SK-N-SH (cell line): ENCODE results near the gene RNF11. TPM values are rescaled to one million over a fixed set of nuclear protein-coding genes. Genes with fewer than 3 reads are reported as not detected.

ENCODE experiments used
- CTCF ChIA-PET: fragments of 300-600, 350-600 bp; formaldehyde crosslinking; extraction: SDS; loops from one replicate; lab custom pipeline; 2021; lab: Yijun Ruan, JAX
- POLR2A ChIA-PET: fragments of 350-600 bp; sonication (Branson Sonifier 250); formaldehyde crosslinking; extraction: SDS; loops from one replicate; lab custom pipeline; 2020; ENCODE audit warnings: antibody characterized with exemption, inconsistent platforms; lab: Yijun Ruan, JAX
- DNase-seq: peaks from one replicate; pipeline ENCODE4 v3.0.0; 2012
- H2AFZ ChIP-seq: fragments of 200-600 bp; sonication (generic); 2 replicates; pipeline ENCODE4 v1.8.1; 2016; ENCODE audit warnings: antibody characterized with exemption, mild to moderate bottlenecking, low read depth
- H3F3A ChIP-seq: fragments of 200-600 bp; sonication (generic); replicated peaks from 2 replicates; pipeline ENCODE3; 2016; ENCODE audit warnings: antibody characterized with exemption, mild to moderate bottlenecking; ENCODE audit not compliant: insufficient read depth
- H3K27ac ChIP-seq, 2 experiments: fragments of 200-500 bp in 1 of 2; fragments of 200-600 bp in 1 of 2; sonication (Bioruptor generic) in 1 of 2; sonication (generic), shearing (Covaris generic) in 1 of 2; 2 replicates each; pipeline versions ENCODE4 v1.5.1 to v1.6.1; 2014 to 2016; ENCODE audit warnings: low read depth in 2 of 2, inconsistent platforms in 1 of 2, low read length in 1 of 2, mild to moderate bottlenecking in 1 of 2, mixed read lengths in 1 of 2
- H3K27me3 ChIP-seq: fragments of 200-600 bp; sonication (generic), shearing (Covaris generic); 2 replicates; pipeline ENCODE4 v1.6.1; 2016; ENCODE audit warnings: mixed run types; ENCODE audit not compliant: insufficient read depth
- H3K36me3 ChIP-seq, 2 experiments: fragments of 200-500 bp in 1 of 2; fragments of 200-600 bp in 1 of 2; sonication (Bioruptor generic) in 1 of 2; sonication (generic) in 1 of 2; replicated peaks in 1 of 2; 2 replicates each; pipeline versions ENCODE3 to v1.5.1; 2014 to 2016; ENCODE audit warnings: low read length in 1 of 2, mild to moderate bottlenecking in 1 of 2; ENCODE audit not compliant: insufficient read depth in 2 of 2, control insufficient read depth in 1 of 2
- H3K4me1 ChIP-seq, 2 experiments: fragments of 200-500 bp in 1 of 2; fragments of 200-600 bp in 1 of 2; sonication (Bioruptor generic) in 1 of 2; sonication (generic), shearing (Covaris generic) in 1 of 2; 2 replicates each; pipeline versions ENCODE4 v1.5.1 to v1.6.1; 2014 to 2016; ENCODE audit warnings: low read depth in 1 of 2, low read length in 1 of 2, mixed run types in 1 of 2; ENCODE audit not compliant: insufficient read depth in 2 of 2, control insufficient read depth in 1 of 2
- H3K4me2 ChIP-seq: fragments of 200-600 bp; sonication (generic), shearing (Covaris generic); 2 replicates; pipeline ENCODE4 v1.6.1; 2017; ENCODE audit warnings: mixed run types
- H3K4me3 ChIP-seq, 2 experiments: fragments of 200-500 bp in 1 of 2; fragments of 200-600 bp in 1 of 2; sonication (Bioruptor generic) in 1 of 2; sonication (generic), shearing (Covaris generic) in 1 of 2; 2 replicates each; pipeline versions ENCODE4 v1.5.1 to v1.8.1; 2014 to 2016; ENCODE audit warnings: low read depth in 2 of 2, inconsistent platforms in 1 of 2, low read length in 1 of 2, mild to moderate bottlenecking in 1 of 2, mixed read lengths in 1 of 2, moderate library complexity in 1 of 2
- H3K79me2 ChIP-seq: fragments of 200-600 bp; sonication (generic); 2 replicates; pipeline ENCODE4 v1.8.1; 2017; ENCODE audit warnings: mild to moderate bottlenecking; ENCODE audit not compliant: insufficient read depth
- H3K9ac ChIP-seq: fragments of 200-600 bp; sonication (generic); 2 replicates; pipeline ENCODE4 v1.6.1; 2017; ENCODE audit warnings: mixed run types
- H3K9me2 ChIP-seq: fragments of 200-600 bp; sonication (generic); 2 replicates; pipeline ENCODE4 v1.6.1; 2017; ENCODE audit warnings: mixed run types
- H3K9me3 ChIP-seq: fragments of 200-600 bp; sonication (generic); 2 replicates; pipeline ENCODE4 v1.6.1; 2017; ENCODE audit warnings: mixed run types, mild to moderate bottlenecking, moderate library complexity
- H4K20me1 ChIP-seq: fragments of 200-600 bp; sonication (generic); 2 replicates; pipeline ENCODE4 v1.6.1; 2017; ENCODE audit warnings: mild to moderate bottlenecking, mixed run types; ENCODE audit not compliant: insufficient read depth
- CHD2 ChIP-seq: fragments of 150-350 bp; IDR thresholded peaks from 2 replicates; pipeline ENCODE4 v1.6.1; 2018; ENCODE audit warnings: low read length; ENCODE audit not compliant: partially characterized antibody
- ELF1 ChIP-seq: IDR thresholded peaks from 2 replicates; pipeline ENCODE4 v1.4.0; 2012
- EP300 ChIP-seq, 2 experiments: IDR thresholded peaks; 2 replicates each; pipeline versions ENCODE4 v1.4.0 to v1.6.1; 2012; ENCODE audit warnings: borderline replicate concordance in 1 of 2, low read depth in 1 of 2, low read length in 1 of 2
- GABPA ChIP-seq: IDR thresholded peaks from 2 replicates; pipeline ENCODE4 v1.4.0; 2012; ENCODE audit warnings: low read depth, mild to moderate bottlenecking
- GATA2 ChIP-seq: sonication (generic); formaldehyde crosslinking; IDR thresholded peaks from 2 replicates; pipeline ENCODE4 v1.5.0; 2020; ENCODE audit warnings: mild to moderate bottlenecking, missing genetic modification reagents
- POLR2AphosphoS5 ChIP-seq: IDR thresholded peaks from 2 replicates; pipeline ENCODE4 v1.6.1; 2012; ENCODE audit warnings: low read depth, low read length
- RXRA ChIP-seq: IDR thresholded peaks from 2 replicates; pipeline ENCODE4 v1.4.0; 2012; ENCODE audit warnings: low read depth, mild to moderate bottlenecking, borderline replicate concordance
- SIN3A ChIP-seq: IDR thresholded peaks from 2 replicates; pipeline ENCODE4 v1.6.1; 2012; ENCODE audit warnings: low read depth, mild to moderate bottlenecking, low read length, moderate library complexity, borderline replicate concordance
- SMC3 ChIP-seq: IDR thresholded peaks from 2 replicates; pipeline ENCODE4 v1.6.1; 2012; ENCODE audit warnings: low read depth, low read length, improper control_type of control experiment
- TAF1 ChIP-seq: IDR thresholded peaks from 2 replicates; pipeline ENCODE4 v1.6.1; 2012; ENCODE audit warnings: low read depth, mild to moderate bottlenecking, low read length, moderate library complexity, borderline replicate concordance
- TCF12 ChIP-seq: IDR thresholded peaks from 2 replicates; pipeline ENCODE4 v1.4.0; 2012
- TEAD4 ChIP-seq: IDR thresholded peaks from 2 replicates; pipeline ENCODE4 v1.4.0; 2012; ENCODE audit warnings: mild to moderate bottlenecking, borderline replicate concordance; ENCODE audit not compliant: insufficient read depth
- YY1 ChIP-seq: IDR thresholded peaks from 2 replicates; pipeline ENCODE4 v1.4.0; 2012; ENCODE audit warnings: low read depth, mild to moderate bottlenecking
- WGBS: methylation state at CpG from one replicate; pipeline ENCODE4 v1.1.6; 2017; ENCODE audit warnings: low lambda C conversion rate; 5-methylcytosine and 5-hydroxymethylcytosine counted together
- polyA plus RNA-seq, 3 experiments: library from polyadenylated mRNA; depleted of rRNA; stranded (reverse); fragments of >200 nt; gene quantifications; 2 replicates each; pipeline ENCODE4 v1.2.3, GENCODE V29; 2012
- TF ChIP-seq, protein P1 (sequence below): fragments of 150-350 bp; IDR thresholded peaks from 2 replicates; pipeline ENCODE4 v1.6.1; 2017; ENCODE audit warnings: antibody characterized with exemption, low read length, low read depth, borderline replicate concordance
- TF ChIP-seq, protein P2 (sequence below): fragments of 200-600 bp; sonication (generic); IDR thresholded peaks from 2 replicates; pipeline ENCODE4 v1.6.1; 2017; ENCODE audit warnings: antibody characterized with exemption, mild to moderate bottlenecking, moderate library complexity
- TF ChIP-seq, protein P3 (sequence below): IDR thresholded peaks from 2 replicates; pipeline ENCODE4 v1.4.0; 2012; ENCODE audit warnings: low read depth, borderline replicate concordance
- TF ChIP-seq, protein P4 (sequence below): IDR thresholded peaks from 2 replicates; pipeline ENCODE4 v1.6.1; 2012; ENCODE audit warnings: mild to moderate bottlenecking, low read depth, low read length, moderate library complexity
- TF ChIP-seq, protein P5 (sequence below): fragments of 150-350 bp; IDR thresholded peaks from 2 replicates; pipeline ENCODE4 v1.6.1; 2016; ENCODE audit warnings: mild to moderate bottlenecking, low read depth, low read length
- TF ChIP-seq, protein P6 (sequence below): IDR thresholded peaks from 2 replicates; pipeline ENCODE4 v1.4.0; 2012; ENCODE audit warnings: low read depth, borderline replicate concordance

RNF11 gene
- polyA plus RNA-seq, 1 of the 3 experiments (the other 2 are of a cell fraction): 62.5 TPM

DNA sequence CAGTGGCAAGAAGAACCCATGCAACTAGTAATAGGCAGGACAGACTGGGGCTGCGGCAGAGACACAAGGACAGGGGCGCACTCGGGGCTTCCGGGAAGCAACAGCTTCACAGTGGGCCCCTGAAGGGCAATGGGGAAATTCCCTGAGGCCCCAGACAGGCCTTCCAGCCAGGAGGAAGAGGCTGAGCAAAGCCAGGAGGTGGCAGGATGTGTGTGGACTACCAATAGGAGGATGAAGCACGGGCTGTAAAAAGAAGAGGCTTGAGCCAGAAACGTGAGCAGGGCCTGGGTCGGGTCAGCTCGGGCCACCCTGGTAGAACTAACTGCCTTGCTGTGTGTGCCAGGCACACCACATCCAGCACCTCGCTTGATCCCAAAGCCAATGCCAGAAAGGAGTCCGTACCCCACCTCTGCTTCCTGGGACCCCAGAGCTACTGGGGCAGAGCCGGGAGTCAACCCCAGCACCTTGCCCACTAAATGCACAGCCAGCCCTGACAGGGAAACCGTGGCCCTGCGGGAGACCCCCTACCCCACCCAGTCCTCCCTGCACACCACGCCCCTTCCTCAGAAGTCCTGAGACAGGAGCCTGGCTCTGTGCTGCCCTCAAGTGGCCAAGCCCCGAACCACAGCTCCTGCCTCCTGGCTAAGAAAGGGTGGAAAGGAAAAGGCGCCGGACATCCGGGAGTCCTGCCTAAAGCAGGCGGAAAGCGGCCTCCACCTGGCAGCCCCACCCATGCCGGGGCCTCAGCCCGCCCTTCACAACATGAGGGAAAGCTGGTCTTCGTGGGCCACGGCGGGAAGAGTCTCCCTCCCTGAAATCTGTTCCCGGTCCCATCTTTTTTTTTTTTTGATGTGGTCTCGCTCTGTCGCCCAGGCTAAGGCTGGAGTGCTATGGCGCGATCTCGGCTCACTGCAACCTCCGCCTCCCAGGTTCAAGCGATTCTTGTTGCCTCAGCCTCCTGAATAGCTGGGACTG is 60.6 kb downstream of the RNF11 start:
- Histone ChIP-seq H3K9ac (0 out of 2 replicates have a peak overlapping the region, but pooled peaks have one; percentile 8), H3K4me2 (peak overlapping the region; percentile 65; the same call in 1 of the 2 replicates), H3K79me2 (no peaks in the 10 kb centered on the region), H3K27ac (no peak overlapping the region), H3K9me3 (no peaks in the 10 kb centered on the region), H3K9me2 (no peaks in the 10 kb centered on the region), H3F3A (no peaks in the 10 kb centered on the region), H3K4me1 (peaks cover 0 to 3% of the 10 kb centered on the region in 2 experiments; a peak in 1 of 4 replicates), H3K27me3 (no peaks in the 10 kb centered on the region), H3K36me3 (no peaks in the 10 kb centered on the region), H3K4me3 (peak overlapping the region in 1 of 2 experiments; percentile 17; a peak in 1 of 4 replicates), H4K20me1 (no peaks in the 10 kb centered on the region), H2AFZ (peak overlapping the region; percentile 97)
- POLR2A ChIA-PET: no interaction called here
- WGBS: 54% methylated on average over 25 of the region's 33 CpGs
- DNase-seq: peak; percentile 91
- CTCF ChIA-PET: interaction anchor here (0.7 to 4.3 kb wide), 37 partner anchors 9 to 555 kb away, joined by 3 to 39 read pairs (median 5); partner anchors contain the start of genes FAF1 and RNF11
- TF ChIP-seq RXRA (no peak), TEAD4 (no peak), POLR2AphosphoS5 (no peak), SIN3A (no peak), SMC3 (peak; percentile 82), ELF1 (0 out of 2 replicates have a peak, but pooled peaks have one; percentile 14), GATA2 (CRISPR knock-in tag) (no peak), CHD2 (peak; percentile 31), GABPA (peak; percentile 72), EP300 (IDR thresholded peaks at IDR 0.05; ENCODE audit: borderline replicate concordance in 1 of 2, low read depth in 1 of 2, low read length in 1 of 2) (no peak), TCF12 (no peak), TAF1 (peak; percentile 21; the same call in 1 of the 2 replicates), YY1 (no peak)
- TF ChIP-seq, protein P1, sequence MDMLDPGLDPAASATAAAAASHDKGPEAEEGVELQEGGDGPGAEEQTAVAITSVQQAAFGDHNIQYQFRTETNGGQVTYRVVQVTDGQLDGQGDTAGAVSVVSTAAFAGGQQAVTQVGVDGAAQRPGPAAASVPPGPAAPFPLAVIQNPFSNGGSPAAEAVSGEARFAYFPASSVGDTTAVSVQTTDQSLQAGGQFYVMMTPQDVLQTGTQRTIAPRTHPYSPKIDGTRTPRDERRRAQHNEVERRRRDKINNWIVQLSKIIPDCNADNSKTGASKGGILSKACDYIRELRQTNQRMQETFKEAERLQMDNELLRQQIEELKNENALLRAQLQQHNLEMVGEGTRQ: no peak
- TF ChIP-seq, protein P2, sequence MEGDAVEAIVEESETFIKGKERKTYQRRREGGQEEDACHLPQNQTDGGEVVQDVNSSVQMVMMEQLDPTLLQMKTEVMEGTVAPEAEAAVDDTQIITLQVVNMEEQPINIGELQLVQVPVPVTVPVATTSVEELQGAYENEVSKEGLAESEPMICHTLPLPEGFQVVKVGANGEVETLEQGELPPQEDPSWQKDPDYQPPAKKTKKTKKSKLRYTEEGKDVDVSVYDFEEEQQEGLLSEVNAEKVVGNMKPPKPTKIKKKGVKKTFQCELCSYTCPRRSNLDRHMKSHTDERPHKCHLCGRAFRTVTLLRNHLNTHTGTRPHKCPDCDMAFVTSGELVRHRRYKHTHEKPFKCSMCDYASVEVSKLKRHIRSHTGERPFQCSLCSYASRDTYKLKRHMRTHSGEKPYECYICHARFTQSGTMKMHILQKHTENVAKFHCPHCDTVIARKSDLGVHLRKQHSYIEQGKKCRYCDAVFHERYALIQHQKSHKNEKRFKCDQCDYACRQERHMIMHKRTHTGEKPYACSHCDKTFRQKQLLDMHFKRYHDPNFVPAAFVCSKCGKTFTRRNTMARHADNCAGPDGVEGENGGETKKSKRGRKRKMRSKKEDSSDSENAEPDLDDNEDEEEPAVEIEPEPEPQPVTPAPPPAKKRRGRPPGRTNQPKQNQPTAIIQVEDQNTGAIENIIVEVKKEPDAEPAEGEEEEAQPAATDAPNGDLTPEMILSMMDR: peak; percentile 94
- TF ChIP-seq, protein P3, sequence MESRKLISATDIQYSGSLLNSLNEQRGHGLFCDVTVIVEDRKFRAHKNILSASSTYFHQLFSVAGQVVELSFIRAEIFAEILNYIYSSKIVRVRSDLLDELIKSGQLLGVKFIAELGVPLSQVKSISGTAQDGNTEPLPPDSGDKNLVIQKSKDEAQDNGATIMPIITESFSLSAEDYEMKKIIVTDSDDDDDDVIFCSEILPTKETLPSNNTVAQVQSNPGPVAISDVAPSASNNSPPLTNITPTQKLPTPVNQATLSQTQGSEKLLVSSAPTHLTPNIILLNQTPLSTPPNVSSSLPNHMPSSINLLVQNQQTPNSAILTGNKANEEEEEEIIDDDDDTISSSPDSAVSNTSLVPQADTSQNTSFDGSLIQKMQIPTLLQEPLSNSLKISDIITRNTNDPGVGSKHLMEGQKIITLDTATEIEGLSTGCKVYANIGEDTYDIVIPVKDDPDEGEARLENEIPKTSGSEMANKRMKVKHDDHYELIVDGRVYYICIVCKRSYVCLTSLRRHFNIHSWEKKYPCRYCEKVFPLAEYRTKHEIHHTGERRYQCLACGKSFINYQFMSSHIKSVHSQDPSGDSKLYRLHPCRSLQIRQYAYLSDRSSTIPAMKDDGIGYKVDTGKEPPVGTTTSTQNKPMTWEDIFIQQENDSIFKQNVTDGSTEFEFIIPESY: no peak
- TF ChIP-seq, protein P4, sequence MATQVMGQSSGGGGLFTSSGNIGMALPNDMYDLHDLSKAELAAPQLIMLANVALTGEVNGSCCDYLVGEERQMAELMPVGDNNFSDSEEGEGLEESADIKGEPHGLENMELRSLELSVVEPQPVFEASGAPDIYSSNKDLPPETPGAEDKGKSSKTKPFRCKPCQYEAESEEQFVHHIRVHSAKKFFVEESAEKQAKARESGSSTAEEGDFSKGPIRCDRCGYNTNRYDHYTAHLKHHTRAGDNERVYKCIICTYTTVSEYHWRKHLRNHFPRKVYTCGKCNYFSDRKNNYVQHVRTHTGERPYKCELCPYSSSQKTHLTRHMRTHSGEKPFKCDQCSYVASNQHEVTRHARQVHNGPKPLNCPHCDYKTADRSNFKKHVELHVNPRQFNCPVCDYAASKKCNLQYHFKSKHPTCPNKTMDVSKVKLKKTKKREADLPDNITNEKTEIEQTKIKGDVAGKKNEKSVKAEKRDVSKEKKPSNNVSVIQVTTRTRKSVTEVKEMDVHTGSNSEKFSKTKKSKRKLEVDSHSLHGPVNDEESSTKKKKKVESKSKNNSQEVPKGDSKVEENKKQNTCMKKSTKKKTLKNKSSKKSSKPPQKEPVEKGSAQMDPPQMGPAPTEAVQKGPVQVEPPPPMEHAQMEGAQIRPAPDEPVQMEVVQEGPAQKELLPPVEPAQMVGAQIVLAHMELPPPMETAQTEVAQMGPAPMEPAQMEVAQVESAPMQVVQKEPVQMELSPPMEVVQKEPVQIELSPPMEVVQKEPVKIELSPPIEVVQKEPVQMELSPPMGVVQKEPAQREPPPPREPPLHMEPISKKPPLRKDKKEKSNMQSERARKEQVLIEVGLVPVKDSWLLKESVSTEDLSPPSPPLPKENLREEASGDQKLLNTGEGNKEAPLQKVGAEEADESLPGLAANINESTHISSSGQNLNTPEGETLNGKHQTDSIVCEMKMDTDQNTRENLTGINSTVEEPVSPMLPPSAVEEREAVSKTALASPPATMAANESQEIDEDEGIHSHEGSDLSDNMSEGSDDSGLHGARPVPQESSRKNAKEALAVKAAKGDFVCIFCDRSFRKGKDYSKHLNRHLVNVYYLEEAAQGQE: no peak
- TF ChIP-seq, protein P5, sequence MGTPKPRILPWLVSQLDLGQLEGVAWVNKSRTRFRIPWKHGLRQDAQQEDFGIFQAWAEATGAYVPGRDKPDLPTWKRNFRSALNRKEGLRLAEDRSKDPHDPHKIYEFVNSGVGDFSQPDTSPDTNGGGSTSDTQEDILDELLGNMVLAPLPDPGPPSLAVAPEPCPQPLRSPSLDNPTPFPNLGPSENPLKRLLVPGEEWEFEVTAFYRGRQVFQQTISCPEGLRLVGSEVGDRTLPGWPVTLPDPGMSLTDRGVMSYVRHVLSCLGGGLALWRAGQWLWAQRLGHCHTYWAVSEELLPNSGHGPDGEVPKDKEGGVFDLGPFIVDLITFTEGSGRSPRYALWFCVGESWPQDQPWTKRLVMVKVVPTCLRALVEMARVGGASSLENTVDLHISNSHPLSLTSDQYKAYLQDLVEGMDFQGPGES: no peak
- TF ChIP-seq, protein P6, sequence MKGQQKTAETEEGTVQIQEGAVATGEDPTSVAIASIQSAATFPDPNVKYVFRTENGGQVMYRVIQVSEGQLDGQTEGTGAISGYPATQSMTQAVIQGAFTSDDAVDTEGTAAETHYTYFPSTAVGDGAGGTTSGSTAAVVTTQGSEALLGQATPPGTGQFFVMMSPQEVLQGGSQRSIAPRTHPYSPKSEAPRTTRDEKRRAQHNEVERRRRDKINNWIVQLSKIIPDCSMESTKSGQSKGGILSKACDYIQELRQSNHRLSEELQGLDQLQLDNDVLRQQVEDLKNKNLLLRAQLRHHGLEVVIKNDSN: no peak
